GM12875 (cell line): ENCODE measurements around the gene SRXN1.
"Not testable (repeated sequence)": the region's sequence is repeated elsewhere in the genome, so short reads cannot be mapped to it uniquely, and the experiment has no call there.

Experiments
- H3K4me3 ChIP-seq: one replicate; pipeline ENCODE4 v1.5.1; 2011; ENCODE audit warnings: low read depth, low read length, control low read depth
- CTCF ChIP-seq: IDR thresholded peaks from 2 replicates; pipeline ENCODE4 v1.5.1; 2011; ENCODE audit warnings: low read depth, mild to moderate bottlenecking, control low read depth, inconsistent platforms, low read length, moderate library complexity, borderline replicate concordance; ENCODE audit not compliant: insufficient read depth

Gene SRXN1

DNA sequence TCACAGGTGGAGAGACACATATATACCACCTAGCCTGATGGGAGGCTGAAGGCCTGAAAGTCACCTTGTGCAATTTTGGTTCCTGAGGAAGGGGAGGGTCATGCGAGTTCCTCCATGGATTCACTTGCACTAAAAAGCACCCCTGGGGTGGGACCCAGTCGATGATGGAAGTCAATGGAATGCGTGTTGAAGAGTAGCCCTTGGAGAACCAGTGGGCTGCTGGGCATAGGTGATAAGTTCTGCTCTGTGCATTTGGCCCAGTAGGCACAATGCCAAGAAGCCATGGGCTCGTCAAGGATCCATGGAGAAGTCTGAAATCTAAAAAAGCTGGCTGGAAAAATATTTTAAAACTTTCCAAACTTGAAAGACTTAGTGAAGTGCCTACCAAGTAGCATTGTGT is 41.5 kb upstream of the SRXN1 start:
- no peak overlapping the region for H3K4me3 ChIP-seq
- TF ChIP-seq CTCF = no peak

GRCh38 chr20:693786-694185 is 40.8 kb upstream of the SRXN1 start:
- H3K4me3 ChIP-seq = not testable (repeated sequence)

- no peak for TF ChIP-seq CTCF
- no peak overlapping the region for H3K4me3 ChIP-seq
Observed at GRCh38 chr20:692044-692443, 39.0 kb upstream of the SRXN1 start.

GRCh38 chr20:689947-690346 is 36.9 kb upstream of the SRXN1 start:
- H3K4me3 ChIP-seq = no peak overlapping the region
- TF ChIP-seq CTCF = no peak

DNA sequence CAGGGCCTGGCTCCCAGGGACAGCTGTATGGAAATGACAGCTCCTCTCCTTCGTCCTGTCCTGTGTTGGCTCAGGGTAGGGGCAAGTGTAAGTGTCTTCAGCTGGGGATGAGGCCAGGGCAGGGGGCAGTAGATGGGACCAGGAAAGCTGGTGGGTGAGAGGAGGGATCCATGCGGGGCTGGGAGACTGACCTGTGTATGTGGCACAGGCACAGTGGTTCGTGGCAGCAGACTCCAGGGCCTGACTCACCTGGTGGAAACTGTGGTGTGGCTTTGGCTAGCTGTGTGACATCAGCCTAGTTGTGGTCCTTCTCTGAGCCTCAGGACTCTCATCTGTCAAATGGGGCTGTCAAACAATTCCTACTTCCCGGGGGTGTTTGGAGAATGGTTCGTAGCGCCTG is 36.3 kb upstream of the SRXN1 start:
- TF ChIP-seq CTCF = no peak
- no peak overlapping the region for H3K4me3 ChIP-seq

DNA sequence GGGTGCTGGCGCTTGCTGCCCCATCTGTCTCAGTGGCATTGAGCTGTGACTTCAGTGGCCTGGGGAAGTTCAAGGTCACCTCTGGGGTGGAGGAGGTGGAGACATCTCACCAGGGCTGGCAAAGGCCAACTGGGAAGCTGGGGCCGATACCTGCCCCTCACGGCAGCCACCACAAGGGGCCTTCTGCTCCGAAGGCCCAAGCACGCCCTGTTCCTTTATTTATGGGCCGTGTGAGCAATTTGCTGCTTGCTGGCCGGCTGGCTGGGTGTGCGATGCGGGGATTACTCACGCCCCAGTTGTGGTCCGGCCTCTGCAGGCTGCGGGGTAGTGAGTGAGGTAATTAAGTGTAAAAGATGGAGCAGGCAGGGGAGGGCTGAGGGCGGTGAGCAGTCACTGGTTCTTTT is 35.8 kb upstream of the SRXN1 start:
- TF ChIP-seq CTCF = no peak
- H3K4me3 ChIP-seq = no peak overlapping the region

DNA sequence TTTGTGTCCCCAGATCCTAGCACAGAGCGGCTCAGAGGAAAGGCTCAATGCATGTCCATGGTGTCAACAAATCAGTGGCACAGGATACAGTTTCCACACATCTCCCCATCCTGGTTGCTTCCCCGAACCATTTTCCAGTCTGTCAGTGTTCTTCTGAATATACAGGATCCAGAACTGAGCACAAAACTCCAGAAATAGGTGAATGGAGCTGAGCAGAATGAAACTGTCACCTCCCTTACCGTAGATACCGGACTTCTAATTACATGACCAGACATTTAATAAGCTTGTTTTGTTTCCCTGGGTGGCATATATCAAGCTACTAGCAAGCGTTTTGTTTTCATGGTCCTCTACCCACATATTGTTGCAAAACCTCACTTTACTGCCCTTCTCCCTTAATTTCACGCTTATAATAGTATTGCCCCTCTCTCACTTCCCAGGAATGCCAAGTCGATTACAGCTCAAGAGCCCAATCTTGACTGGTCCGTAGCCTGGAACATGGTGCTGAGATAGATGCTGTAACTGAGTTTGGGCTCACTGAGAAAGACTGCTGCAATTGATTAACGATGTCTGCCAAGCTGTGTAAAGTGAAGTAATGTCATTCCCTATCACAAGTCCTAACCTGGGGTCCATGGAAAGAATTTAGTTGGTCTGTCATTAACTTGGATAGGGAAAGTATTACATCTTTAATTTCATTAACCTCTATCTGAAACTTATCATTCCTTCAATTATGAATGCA is 34.6 kb upstream of the SRXN1 start:
- H3K4me3 ChIP-seq = no peak overlapping the region
- TF ChIP-seq CTCF = no peak

DNA sequence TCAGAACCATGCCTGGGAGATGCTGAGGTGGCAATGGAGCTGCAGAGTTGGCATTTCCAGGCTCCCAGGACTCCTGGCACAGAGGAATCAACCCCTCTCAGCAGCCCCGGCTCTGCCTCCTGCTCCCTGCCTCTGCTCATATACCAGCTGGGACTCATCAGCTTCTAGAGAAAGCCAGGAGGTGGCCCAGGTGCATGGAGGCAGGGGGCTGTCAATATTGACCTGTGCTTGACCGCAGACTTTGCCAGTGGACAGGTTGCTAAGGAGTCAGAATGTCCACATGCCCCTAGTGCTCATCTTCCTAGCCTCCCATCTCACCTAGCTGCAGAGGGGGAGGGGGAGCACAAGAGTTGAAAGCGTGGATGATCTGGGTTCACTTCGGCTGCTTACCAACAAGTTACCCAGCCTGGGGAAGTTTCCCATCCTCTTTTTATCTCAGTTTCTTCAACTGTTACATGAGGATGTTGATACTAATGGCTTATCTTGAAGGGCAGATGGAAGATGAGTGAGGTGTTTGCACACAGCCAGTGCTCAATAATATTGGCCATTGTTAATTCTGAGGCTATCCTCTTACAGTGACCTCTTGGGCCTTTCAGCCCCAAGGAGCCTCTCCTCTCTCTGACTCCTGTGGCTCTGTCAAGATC is 31.8 kb upstream of the SRXN1 start:
- no peak for TF ChIP-seq CTCF
- no peak overlapping the region for H3K4me3 ChIP-seq
